NOMO-1 treated with DMSO at 0.1 percent for 48 hours (cell line): Measurements from ENCODE around the gene CNGA4.

Experiments
- DNase-seq: peaks from one replicate; lab custom pipeline; 2025; ENCODE audit not compliant: unreplicated experiment; lab: John Stamatoyannopoulos, UW

CNGA4 gene

GRCh38 chr11:6238902-6239301, at the start of gene CNGA4:
TSS of gene CNGA4 (plus strand) at chr11:6239089. CDS start at chr11:6239207, 118 bp downstream.
- no peak for DNase-seq

- peak; percentile 83 for DNase-seq
These were observed 47.1 kb upstream of the CNGA4 start for GRCh38 chr11:6191742-6192141.

DNA sequence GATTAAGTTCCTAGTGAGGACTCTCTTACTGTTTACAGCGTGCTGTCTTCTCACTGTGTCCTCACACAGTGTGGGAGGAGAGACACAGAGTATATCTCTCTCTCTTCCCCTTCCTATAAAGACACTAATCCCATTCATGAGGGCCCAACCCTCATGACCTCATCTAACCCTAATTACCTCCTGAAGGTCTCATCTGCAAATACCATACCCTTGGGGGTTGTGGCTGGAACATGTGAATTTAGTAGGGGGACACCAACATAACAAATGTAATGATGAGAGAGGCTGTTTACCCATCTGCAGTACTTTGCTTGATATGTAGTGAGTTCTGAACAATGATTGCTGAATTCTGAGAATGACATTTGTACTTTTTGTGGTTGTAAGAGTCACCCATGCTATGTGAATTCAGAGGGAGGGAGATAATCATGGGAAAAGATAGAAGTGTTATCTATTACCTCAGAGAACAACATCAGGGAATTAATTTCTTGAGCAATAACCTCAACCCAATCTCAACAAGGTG, 44.8 kb upstream of the CNGA4 start:
- peak; percentile 7 for DNase-seq

DNA sequence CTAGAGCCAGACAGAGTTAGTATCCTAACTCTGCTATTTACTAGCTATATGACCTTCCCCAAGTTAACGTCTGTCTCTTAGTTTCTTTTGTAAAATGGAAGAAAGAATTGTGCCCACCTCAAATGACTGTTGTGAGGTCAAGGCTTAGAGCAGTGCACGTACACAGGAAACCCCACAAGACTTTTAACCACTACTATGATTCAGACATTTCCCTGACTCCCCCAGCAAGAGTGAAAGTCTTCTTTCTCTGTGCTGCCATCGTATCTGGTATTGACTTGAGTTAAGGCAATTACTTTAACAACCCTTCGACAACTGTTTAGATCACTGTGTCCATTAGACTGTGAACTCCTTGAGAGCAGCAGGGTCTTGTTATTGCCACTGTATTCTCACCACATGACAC, 42.5 kb upstream of the CNGA4 start:
- DNase-seq: peak; percentile 7

DNA sequence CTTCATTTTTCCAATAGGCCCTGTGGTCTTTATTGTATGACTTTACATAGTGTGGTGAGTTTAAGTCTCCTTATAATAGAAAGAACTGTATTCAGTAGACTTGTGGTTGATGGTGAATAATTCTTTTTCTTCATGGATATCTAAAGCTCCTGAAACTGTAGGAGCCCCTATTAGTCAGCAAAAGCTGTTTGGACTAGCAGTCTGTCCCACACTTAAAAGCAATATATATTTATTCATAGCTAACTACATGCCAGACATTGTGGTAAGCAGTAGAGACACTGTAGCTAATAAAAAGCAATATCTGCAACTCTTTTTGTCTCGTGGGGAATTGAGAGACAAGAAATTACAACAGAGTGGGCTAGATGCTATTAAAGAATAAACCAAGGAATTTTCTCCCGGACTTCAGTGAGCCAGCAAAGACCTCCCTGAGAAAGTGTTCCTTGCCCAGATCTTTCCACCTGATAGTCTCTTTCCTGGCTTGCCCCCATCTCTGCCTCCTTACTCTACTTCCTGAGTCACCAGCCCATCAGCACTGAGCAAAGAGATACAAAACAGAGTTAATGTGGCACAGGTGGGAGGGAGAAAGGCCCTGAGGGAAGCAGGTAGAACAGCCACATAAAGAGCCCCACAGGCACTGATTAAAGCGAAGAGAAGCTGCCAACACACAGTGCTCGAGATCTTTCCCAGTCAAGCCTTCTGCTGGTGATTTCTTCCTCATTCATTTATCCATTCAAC, 41.3 kb upstream of the CNGA4 start:
- DNase-seq: no peak

DNA sequence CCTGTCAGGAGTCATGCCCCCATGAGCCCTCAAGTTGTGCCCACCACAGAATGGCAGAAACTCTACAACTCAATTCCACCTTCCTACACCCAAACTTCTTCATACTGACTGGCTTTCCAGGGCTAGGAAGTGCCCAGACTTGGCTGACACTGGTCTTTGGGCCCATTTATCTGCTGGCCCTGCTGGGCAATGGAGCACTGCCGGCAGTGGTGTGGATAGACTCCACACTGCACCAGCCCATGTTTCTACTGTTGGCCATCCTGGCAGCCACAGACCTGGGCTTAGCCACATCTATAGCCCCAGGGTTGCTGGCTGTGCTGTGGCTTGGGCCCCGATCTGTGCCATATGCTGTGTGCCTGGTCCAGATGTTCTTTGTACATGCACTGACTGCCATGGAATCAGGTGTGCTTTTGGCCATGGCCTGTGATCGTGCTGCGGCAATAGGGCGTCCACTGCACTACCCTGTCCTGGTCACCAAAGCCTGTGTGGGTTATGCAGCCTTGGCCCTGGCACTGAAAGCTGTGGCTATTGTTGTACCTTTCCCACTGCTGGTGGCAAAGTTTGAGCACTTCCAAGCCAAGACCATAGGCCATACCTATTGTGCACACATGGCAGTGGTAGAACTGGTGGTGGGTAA, 39.6 kb upstream of the CNGA4 start, which contains the start of gene OR52W1:
TSS of gene OR52W1 (plus strand) at position 51 of the 637 bp plus-strand sequence. CDS start at position 51, 0 bp downstream.
- DNase-seq: no peak

DNA sequence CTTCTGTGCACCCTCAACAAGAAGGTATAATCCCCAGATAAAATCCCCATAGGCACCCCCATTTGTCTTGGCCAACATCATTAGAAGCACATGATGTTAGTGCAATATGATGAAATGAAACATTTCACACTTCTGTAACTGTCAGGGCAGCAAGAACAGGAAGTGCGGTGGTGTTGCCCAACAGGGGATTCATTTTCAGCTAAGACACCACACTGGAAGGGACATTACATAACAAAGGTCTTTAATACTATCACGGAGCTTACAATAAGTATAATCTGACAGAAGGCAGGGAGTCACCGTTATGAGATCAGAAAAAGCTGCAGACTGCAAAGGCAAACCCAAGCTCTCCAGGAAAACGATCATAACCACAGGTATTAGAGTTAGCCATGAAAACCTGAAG, 37.9 kb upstream of the CNGA4 start:
- DNase-seq: peak; percentile 97

DNA sequence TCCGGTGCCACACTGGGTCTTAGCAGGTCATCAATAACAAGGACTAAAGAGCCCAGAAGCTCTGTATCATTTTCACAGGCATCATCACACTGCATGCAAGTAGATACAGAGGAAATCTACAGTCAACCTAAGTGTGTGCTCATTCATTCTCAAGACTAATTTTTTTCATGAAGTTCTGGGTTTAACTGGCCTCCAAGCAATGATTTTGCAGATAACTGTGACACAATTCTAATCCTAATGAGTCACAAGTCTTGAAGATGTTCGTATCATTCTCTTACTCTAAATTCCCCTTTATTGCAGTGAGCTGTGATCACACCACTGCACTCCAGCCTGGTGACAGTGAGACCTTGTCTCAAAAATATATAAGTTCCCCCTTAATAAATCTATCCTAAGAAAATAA, 37.4 kb upstream of the CNGA4 start:
- peak; percentile 82 for DNase-seq

DNA sequence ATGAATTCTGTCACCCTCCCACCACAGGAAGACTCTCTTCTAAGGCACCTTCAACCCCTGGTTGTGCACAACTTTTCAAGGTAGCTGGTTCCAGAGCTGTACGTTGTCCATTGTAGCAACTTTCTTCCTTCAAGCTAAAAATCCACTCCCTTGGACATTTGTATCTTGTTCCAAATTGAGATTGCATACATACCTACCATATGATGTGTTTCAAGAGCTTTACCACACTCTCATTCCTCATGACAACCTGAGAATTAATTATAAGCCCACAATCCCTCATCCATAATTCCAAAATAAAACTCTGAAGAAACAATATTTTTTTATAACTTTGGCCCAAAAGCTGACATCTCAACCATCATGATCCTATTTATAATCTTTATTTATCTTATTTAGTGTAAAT, 36.8 kb upstream of the CNGA4 start:
- DNase-seq: no peak

GRCh38 chr11:6203327-6203726, 35.6 kb upstream of the CNGA4 start:
- DNase-seq: no peak

- peak; percentile 87 for DNase-seq
These were observed 34.2 kb upstream of the CNGA4 start for GRCh38 chr11:6204706-6205105.

DNA sequence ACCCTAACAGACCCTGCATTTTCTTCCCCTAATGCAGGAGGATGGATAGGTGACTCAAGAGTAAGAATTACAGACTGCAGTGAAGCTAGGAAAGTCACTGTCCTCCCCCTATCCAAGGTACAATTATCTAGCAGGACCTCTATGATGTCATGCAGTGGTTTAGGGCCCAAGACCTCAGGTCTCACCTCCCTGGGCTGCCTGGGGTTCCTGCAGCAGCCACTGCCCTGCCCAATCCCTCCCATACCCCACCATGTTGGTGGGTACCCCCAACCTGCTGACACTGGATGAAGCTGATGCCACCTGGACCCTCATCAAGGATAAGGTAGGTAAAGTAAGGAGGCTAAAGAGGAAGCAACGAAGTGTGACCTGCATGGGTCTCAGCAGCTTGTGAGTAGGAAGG, 33.5 kb upstream of the CNGA4 start, which contains the start of gene C11orf42:
TSS of gene C11orf42 (plus strand) at position 192 of the 400 bp plus-strand sequence. CDS start at position 251, 59 bp downstream.
- no peak for DNase-seq

GRCh38 chr11:6206456-6207180, 32.3 kb upstream of the CNGA4 start:
- DNase-seq: no peak

DNA sequence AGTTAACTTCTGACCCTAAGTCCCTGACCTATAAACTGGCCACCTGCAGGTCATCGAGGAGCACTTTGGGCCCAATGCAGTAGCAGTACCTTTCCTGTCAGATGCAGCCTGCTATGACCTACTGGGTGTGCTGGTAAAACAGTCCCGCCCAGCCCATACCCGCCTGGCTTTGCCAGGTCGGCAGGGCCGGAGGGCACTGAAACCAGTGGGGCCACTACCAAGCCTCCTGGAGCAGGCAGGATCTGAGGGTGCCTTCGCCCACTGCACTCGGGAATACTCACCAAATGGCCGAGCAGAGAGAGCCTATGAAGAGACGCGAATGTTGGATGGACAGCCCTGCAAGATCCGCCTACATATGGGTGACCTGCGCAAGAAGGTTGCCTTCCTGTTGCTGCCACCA, 29.1 kb upstream of the CNGA4 start:
- DNase-seq: no peak

- no peak for DNase-seq
These were observed 28.5 kb upstream of the CNGA4 start for GRCh38 chr11:6210274-6210955.

GRCh38 chr11:6214530-6214929, 24.4 kb upstream of the CNGA4 start:
- no peak for DNase-seq

GRCh38 chr11:6216501-6216900, 22.4 kb upstream of the CNGA4 start:
- no peak for DNase-seq

GRCh38 chr11:6217722-6218121, 21.2 kb upstream of the CNGA4 start:
- DNase-seq: no peak

DNA sequence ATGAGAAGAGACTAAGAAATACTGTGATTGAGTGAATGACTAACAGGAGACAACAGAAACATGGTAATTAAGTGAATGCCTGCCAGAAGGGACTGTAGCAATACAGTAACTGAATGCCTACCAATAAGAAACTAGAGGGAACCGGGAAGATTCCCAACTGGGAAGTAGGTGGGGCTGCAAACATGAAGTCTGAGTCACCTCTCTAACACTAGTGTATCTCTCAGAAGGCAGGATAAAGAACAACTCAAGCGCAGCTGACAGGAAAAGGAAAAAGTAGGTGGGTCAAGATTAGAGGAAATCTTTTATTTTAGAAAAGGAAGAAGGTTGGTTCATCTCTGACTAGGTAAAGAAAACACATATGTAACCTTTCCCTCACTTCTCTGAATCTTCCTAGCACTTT, 19.5 kb upstream of the CNGA4 start:
- DNase-seq: no peak

- DNase-seq: no peak
These were observed 15.0 kb upstream of the CNGA4 start for GRCh38 chr11:6223854-6224253.

- no peak for DNase-seq
These were observed 14.5 kb upstream of the CNGA4 start for GRCh38 chr11:6224421-6224820.
